NCI-H2029 (cell line): ENCODE results near the gene EPN1.

Experiments used
- DNase-seq: peaks from one replicate; lab custom pipeline; 2025; lab: John Stamatoyannopoulos, UW

The EPN1 gene

GRCh38 chr19:55660991-55661390, 14.0 kb upstream of the EPN1 start:
- no peak for DNase-seq

- no peak for DNase-seq
Observed at GRCh38 chr19:55661826-55662225, 13.2 kb upstream of the EPN1 start.

GRCh38 chr19:55663846-55664536, 11.0 kb upstream of the EPN1 start:
- no peak for DNase-seq

GRCh38 chr19:55666343-55667005, 8.6 kb upstream of the EPN1 start:
- no peak for DNase-seq

- no peak for DNase-seq
Observed at GRCh38 chr19:55667006-55667381, 8.0 kb upstream of the EPN1 start.

- no peak for DNase-seq
Observed at GRCh38 chr19:55667511-55667910, 7.5 kb upstream of the EPN1 start.

GRCh38 chr19:55667958-55668357, 7.1 kb upstream of the EPN1 start:
- no peak for DNase-seq

- no peak for DNase-seq
Observed at GRCh38 chr19:55668603-55669348, 6.2 kb upstream of the EPN1 start.

GRCh38 chr19:55669418-55670279, 5.4 kb upstream of the EPN1 start:
- no peak for DNase-seq

- DNase-seq, result no peak
Observed at GRCh38 chr19:55670280-55671053, 4.6 kb upstream of the EPN1 start.

GRCh38 chr19:55671054-55671378, 4.0 kb upstream of the EPN1 start:
- DNase-seq, result no peak

- no peak for DNase-seq
Observed at GRCh38 chr19:55672418-55672817, 2.6 kb upstream of the EPN1 start.

GRCh38 chr19:55673465-55673864, 1.6 kb upstream of the EPN1 start:
- DNase-seq, result no peak

GRCh38 chr19:55673889-55674288, 1.1 kb upstream of the EPN1 start:
- no peak for DNase-seq

GRCh38 chr19:55674459-55674840, 576 bp upstream of the EPN1 start:
- DNase-seq, result no peak

GRCh38 chr19:55675661-55676354, 782 bp downstream of the EPN1 start:
- DNase-seq, result no peak

GRCh38 chr19:55676383-55676782, 1.4 kb downstream of the EPN1 start:
- no peak for DNase-seq

GRCh38 chr19:55676889-55677505, 2.0 kb downstream of the EPN1 start:
- no peak for DNase-seq

- DNase-seq, result no peak
Observed at GRCh38 chr19:55677572-55678028, 2.6 kb downstream of the EPN1 start.

- no peak for DNase-seq
Observed at GRCh38 chr19:55678121-55678671, 3.2 kb downstream of the EPN1 start.
